A549 (cell line): ENCODE measurements around the gene DGKD. TPM values are rescaled to one million over a fixed set of nuclear protein-coding genes. Genes with fewer than 3 reads are reported as not detected.
A peak's percentile ranks its signal among the peaks of the same experiment; 100 is the strongest.

Experiments
- ATAC-seq, 2 experiments: fragments of 200-7000 bp in 1 of 2; fragments of >200 bp in 1 of 2; cut with Nextera tagmentation in 1 of 2; cut with Tn5 transposase in 1 of 2; 3 replicates each; pipeline versions ENCODE4 v1.8.0 to v1.9.1; 2018 to 2020; ENCODE audit warnings: mild to moderate bottlenecking in 1 of 2, moderate library complexity in 1 of 2
- CTCF ChIA-PET: fragments of 300-600 bp; sonication (Branson Sonifier 250); formaldehyde crosslinking; extraction: SDS; loops from one replicate; lab custom pipeline; 2021; ENCODE audit warnings: antibody characterized with exemption, inconsistent platforms; lab: Yijun Ruan, JAX
- POLR2A ChIA-PET: fragments of 350-600 bp; formaldehyde crosslinking; extraction: SDS; loops from one replicate; lab custom pipeline; 2021; ENCODE audit warnings: antibody characterized with exemption, inconsistent platforms; lab: Yijun Ruan, JAX
- DNase-seq, 2 experiments: peaks; one replicate each; pipeline versions ENCODE4 v3.0.0 to v3.0.0-alpha.2; 2011 to 2016; ENCODE audit warnings: low read depth in 1 of 2, low spot score in 1 of 2
- FAIRE-seq: peaks from 2 replicates; lab custom pipeline; 2011; peaks lifted over from hg19 to GRCh38; lab: Jason Lieb, UNC
- H3K27ac ChIP-seq, 2 experiments: fragments of >200 bp; sonication (Bioruptor Twin); formaldehyde crosslinking; 3 replicates each; pipeline ENCODE4 v1.5.1; 2016 to 2017
- H3K4me1 ChIP-seq: fragments of >200 bp; sonication (Bioruptor Twin); formaldehyde crosslinking; 3 replicates; pipeline ENCODE4 v1.6.1; 2016
- H3K4me2 ChIP-seq: fragments of >200 bp; sonication (Bioruptor Twin); formaldehyde crosslinking; 3 replicates; pipeline ENCODE4 v1.6.1; 2016
- H3K4me3 ChIP-seq: fragments of >200 bp; sonication (Bioruptor Twin); formaldehyde crosslinking; 3 replicates; pipeline ENCODE4 v1.5.1; 2016
- H3K9me3 ChIP-seq: fragments of >200 bp; sonication (Bioruptor Twin); formaldehyde crosslinking; 3 replicates; pipeline ENCODE4 v1.6.1; 2016
- CBX2 ChIP-seq: fragments of 200-600 bp; sonication (generic); IDR thresholded peaks from 2 replicates; pipeline ENCODE4 v1.6.1; 2016; ENCODE audit warnings: low read depth, mild to moderate bottlenecking, borderline replicate concordance
- CHD4 ChIP-seq: fragments of 200-600 bp; sonication (generic); IDR thresholded peaks from 2 replicates; pipeline ENCODE4 v1.6.1; 2016; ENCODE audit warnings: antibody characterized with exemption, mild to moderate bottlenecking, borderline replicate concordance
- EHMT2 ChIP-seq: fragments of 200-600 bp; sonication (generic); IDR thresholded peaks from 2 replicates; pipeline ENCODE4 v1.6.1; 2016; ENCODE audit warnings: antibody characterized with exemption, low read depth, mild to moderate bottlenecking, moderate library complexity
- EP300 ChIP-seq, 2 experiments: fragments of >200 bp; sonication (Bioruptor Twin); formaldehyde crosslinking; IDR thresholded peaks; 2 replicates in 1 of 2; 3 replicates in 1 of 2; pipeline ENCODE4 v1.6.1; 2016 to 2017
- HEYL ChIP-seq: fragments of 250-450 bp; sonication (Bioruptor Pico); IDR thresholded peaks from 2 replicates; pipeline ENCODE4 v1.8.0; 2021; ENCODE audit warnings: mild to moderate bottlenecking, moderate library complexity
- HOXB13 ChIP-seq: fragments of 250-450 bp; sonication (Bioruptor Pico); IDR thresholded peaks from 2 replicates; pipeline ENCODE4 v1.5.0; 2020; ENCODE audit warnings: low read depth, mild to moderate bottlenecking, moderate library complexity
- JUNB ChIP-seq: fragments of >200 bp; sonication (Bioruptor Twin); formaldehyde crosslinking; IDR thresholded peaks from 2 replicates; pipeline ENCODE4 v1.6.1; 2016
- KDM1A ChIP-seq: fragments of 200-600 bp; sonication (generic); IDR thresholded peaks from 2 replicates; pipeline ENCODE4 v1.6.1; 2016; ENCODE audit warnings: low read depth, mild to moderate bottlenecking
- MAFK ChIP-seq: fragments of 450-650 bp; IDR thresholded peaks from 2 replicates; pipeline ENCODE4 v1.6.1; 2014; ENCODE audit not compliant: partially characterized antibody
- POLR2A ChIP-seq: IDR thresholded peaks from 2 replicates; pipeline ENCODE4 v1.6.1; 2012; ENCODE audit warnings: mild to moderate bottlenecking, low read length
- RCOR1 ChIP-seq: fragments of 150-350 bp; IDR thresholded peaks from 2 replicates; pipeline ENCODE4 v1.6.1; 2014; ENCODE audit warnings: antibody characterized with exemption, low read length, low read depth
- RNF2 ChIP-seq: fragments of 200-600 bp; sonication (generic); IDR thresholded peaks from 2 replicates; pipeline ENCODE4 v1.6.1; 2016; ENCODE audit warnings: low read depth, mild to moderate bottlenecking, antibody characterized with exemption, moderate library complexity, borderline replicate concordance
- SREBF2 ChIP-seq: fragments of 450-650 bp; IDR thresholded peaks from 2 replicates; pipeline ENCODE4 v1.6.1; 2014; ENCODE audit warnings: mild to moderate bottlenecking, moderate library complexity
- TP53 ChIP-seq: fragments of 250-450 bp; sonication (Bioruptor Pico); IDR thresholded peaks from 2 replicates; pipeline ENCODE4 v1.5.0; 2021; ENCODE audit warnings: mild to moderate bottlenecking, moderate library complexity
- ZC3H11A ChIP-seq: fragments of 450-650 bp; IDR thresholded peaks from 2 replicates; pipeline ENCODE4 v1.6.1; 2014; ENCODE audit warnings: antibody characterized with exemption, mild to moderate bottlenecking
- ZFP36 ChIP-seq: fragments of 450-650 bp; IDR thresholded peaks from 2 replicates; pipeline ENCODE4 v1.6.1; 2014; ENCODE audit warnings: borderline replicate concordance; ENCODE audit not compliant: partially characterized antibody
- WGBS: methylation state at CpG from one replicate; pipeline ENCODE4 v1.1.6; 2017; ENCODE audit errors: missing lambda C conversion rate; 5-methylcytosine and 5-hydroxymethylcytosine counted together
- polyA plus RNA-seq, 4 experiments: library from polyadenylated mRNA; depleted of rRNA in 3 of 4; stranded (reverse); fragments of >200 nt; fragmentation: RNase III in 1 of 4; extraction: RNeasy Plus Mini Kit Qiagen cat#74134 plus additional on column Dnase treatment in 1 of 4; gene quantifications; 2 replicates in 3 of 4; 3 replicates in 1 of 4; pipeline ENCODE4 v1.2.3, GENCODE V29; 2011 to 2017
- TF ChIP-seq, protein P1 (sequence below): IDR thresholded peaks from 2 replicates; pipeline ENCODE4 v1.6.1; 2012; ENCODE audit warnings: low read depth, borderline replicate concordance
- TF ChIP-seq, protein P2 (sequence below): IDR thresholded peaks from 2 replicates; pipeline ENCODE4 v1.6.1; 2012
- TF ChIP-seq, protein P3 (sequence below): fragments of 450-650 bp; IDR thresholded peaks from 2 replicates; pipeline ENCODE4 v1.6.1; 2014; ENCODE audit warnings: antibody characterized with exemption

The DGKD gene
- polyA plus RNA-seq, 2 of the 4 experiments (the other 2 are of a cell fraction) = 68.8 to 99.6 TPM

DNA sequence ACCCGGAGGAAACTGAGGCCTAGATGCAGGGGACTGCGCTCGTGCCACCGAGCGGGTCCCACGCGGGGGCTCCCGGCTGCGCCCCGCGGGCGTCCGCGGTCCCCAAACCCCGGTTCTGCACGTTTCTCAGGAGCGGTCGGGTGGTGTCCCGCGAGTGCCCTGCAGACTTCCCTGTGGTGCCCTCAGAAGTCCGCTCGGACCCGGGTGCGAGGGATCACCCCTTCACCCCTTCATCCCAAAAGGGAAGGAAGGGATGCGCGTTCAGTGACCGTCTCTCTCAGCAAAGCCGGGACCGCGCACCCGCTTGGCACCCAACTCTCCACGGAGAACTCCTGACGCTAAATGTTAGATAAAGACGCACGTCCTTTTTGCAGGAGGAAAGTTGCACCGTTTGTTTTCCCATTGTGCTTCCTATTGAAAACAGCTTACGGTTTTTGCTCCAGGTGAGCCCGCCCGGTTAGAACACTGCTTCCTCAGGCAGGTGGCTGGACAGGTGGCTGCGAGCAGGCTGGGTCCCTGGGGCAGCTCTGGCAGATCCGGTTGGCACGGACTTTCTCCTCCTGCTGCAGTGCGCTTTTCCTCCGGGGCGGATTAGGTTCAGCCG, 779 bp downstream of the DGKD start:
- DNase-seq = no peak

DNA sequence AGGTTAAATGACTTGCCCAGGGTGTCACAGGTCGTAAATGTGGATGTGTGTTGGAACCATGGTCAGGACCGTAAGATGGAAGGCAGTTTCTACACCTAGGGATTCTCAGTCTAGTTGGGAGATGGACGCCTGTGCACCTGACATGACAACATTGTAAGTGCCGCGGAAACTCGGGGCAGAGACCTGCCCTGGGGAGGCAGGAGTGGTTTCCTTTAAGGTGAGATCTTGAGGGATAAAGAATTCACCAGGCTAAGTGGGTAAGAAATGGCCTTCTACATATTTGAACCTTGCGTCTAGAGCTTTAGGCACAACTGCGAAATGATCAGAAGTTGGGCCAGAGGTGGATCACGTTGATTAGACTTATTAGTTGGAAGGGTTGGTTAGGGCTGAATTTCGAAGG, 1.6 kb downstream of the DGKD start:
- TF ChIP-seq EHMT2 (no peak), POLR2A (no peak), KDM1A (no peak), ZFP36 (no peak), CHD4 (no peak), TP53 (CRISPR knock-in tag) (no peak), SREBF2 (no peak), HEYL (CRISPR knock-in tag) (no peak), CBX2 (no peak), RCOR1 (no peak), RNF2 (no peak), MAFK (no peak)
- TF ChIP-seq, protein P1, sequence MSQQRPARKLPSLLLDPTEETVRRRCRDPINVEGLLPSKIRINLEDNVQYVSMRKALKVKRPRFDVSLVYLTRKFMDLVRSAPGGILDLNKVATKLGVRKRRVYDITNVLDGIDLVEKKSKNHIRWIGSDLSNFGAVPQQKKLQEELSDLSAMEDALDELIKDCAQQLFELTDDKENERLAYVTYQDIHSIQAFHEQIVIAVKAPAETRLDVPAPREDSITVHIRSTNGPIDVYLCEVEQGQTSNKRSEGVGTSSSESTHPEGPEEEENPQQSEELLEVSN = no peak
- TF ChIP-seq, protein P2, sequence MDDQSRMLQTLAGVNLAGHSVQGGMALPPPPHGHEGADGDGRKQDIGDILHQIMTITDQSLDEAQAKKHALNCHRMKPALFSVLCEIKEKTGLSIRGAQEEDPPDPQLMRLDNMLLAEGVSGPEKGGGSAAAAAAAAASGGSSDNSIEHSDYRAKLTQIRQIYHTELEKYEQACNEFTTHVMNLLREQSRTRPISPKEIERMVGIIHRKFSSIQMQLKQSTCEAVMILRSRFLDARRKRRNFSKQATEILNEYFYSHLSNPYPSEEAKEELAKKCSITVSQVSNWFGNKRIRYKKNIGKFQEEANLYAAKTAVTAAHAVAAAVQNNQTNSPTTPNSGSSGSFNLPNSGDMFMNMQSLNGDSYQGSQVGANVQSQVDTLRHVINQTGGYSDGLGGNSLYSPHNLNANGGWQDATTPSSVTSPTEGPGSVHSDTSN = no peak
- TF ChIP-seq, protein P3, sequence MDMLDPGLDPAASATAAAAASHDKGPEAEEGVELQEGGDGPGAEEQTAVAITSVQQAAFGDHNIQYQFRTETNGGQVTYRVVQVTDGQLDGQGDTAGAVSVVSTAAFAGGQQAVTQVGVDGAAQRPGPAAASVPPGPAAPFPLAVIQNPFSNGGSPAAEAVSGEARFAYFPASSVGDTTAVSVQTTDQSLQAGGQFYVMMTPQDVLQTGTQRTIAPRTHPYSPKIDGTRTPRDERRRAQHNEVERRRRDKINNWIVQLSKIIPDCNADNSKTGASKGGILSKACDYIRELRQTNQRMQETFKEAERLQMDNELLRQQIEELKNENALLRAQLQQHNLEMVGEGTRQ = no peak
- TF ChIP-seq, all 56 proteins: peak for 0
- Histone ChIP-seq H3K4me1 (peaks cover 74% of the 10 kb centered on the region), H3K9me3 (no peaks in the 10 kb centered on the region), H3K4me2 (peak overlapping the region; percentile 94), H3K4me3 (peak overlapping the region; percentile 74), H3K27ac (peak overlapping the region; percentile 91 to 97)
- ChIA-PET POLR2A (no interaction called here), CTCF (interaction anchor here (1.0 to 1.9 kb wide), 3 partner anchors 16 to 64 kb away, joined by 3 to 7 read pairs (median 4); no protein-coding TSS in a partner anchor)
- ATAC-seq = no peak
- no peak for FAIRE-seq
- DNase-seq = no peak
- WGBS = 65% methylated on average over 10 of the region's 10 CpGs

More for the DNA sequence above, 779 bp downstream of the DGKD start:
- peaks cover 76% of the 10 kb centered on the region for H3K4me1 ChIP-seq
- no peak for ATAC-seq
- POLR2A ChIA-PET = no interaction called here
- no peak for FAIRE-seq
- H3K9me3 ChIP-seq = no peaks in the 10 kb centered on the region
- WGBS = 4% methylated on average over 32 of the region's 46 CpGs
- H3K4me2 ChIP-seq = peak overlapping the region; percentile 94
- peak overlapping the region; percentile 74 for H3K4me3 ChIP-seq
- CTCF ChIA-PET = interaction anchor here (0.6 to 1.9 kb wide), 7 partner anchors 17 to 139 kb away, joined by 3 to 7 read pairs (median 4); no protein-coding TSS in a partner anchor
- peak overlapping the region; percentile 91 to 97 for H3K27ac ChIP-seq
- TF ChIP-seq KDM1A = no peak

DNA sequence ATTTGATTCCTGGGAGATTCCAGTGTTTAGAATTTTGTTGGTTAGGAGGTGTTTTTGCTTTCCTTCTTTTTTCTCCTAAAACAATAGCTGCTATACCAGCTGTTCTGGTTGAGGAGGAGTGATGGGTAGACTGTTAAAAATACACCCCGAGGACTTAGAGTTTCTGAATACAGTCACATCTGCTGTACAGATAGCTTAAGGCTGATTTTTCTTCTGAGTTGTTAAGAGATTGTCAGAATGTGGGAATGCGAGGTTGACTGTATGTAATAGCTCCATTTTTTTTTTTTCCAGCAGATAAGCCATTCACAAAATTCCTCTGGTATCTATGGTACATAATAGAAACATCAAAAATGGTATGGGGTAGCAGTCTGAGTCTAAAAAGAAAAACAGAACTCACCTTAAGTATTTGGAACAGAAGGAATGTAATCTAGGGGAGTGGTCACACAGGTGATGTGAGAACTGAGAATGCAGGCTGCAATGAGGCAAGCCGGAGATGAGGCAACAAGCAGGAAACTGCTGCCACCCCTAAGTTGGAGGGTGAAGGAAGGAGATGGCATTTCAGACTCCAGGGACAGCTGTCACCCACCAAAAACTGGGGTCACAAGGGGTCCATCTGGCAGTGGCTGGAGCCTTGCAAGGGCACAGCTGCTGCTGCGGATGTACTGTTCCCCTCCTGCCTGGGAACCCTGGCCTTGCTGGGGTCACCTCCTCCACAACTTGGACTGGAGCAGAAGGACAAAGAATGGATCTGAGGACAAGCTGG, 2.4 kb downstream of the DGKD start:
- no peak for FAIRE-seq
- ATAC-seq = no peak
- H3K4me1 ChIP-seq = peaks cover 65% of the 10 kb centered on the region
- no peak for TF ChIP-seq ZC3H11A
- no peak for TF ChIP-seq JUNB
- no peak for TF ChIP-seq HOXB13
- no peak for TF ChIP-seq EP300 (IDR thresholded peaks at IDR 0.05)
- H3K4me3 ChIP-seq = peak overlapping the region; percentile 74
- DNase-seq = no peak
- peak overlapping the region; percentile 94 for H3K4me2 ChIP-seq
- 76% methylated on average over 4 of the region's 4 CpGs for WGBS
- POLR2A ChIA-PET = no interaction called here
- H3K27ac ChIP-seq = peak overlapping the region; percentile 91 to 97
- CTCF ChIA-PET = interaction anchor here (1.1 to 1.9 kb wide), 3 partner anchors 16 to 476 kb away, joined by 3 to 7 read pairs (median 4); no protein-coding TSS in a partner anchor
- no peaks in the 10 kb centered on the region for H3K9me3 ChIP-seq
